Measurements from ENCODE around the gene PANX3.

The PANX3 gene

GRCh38 chr11:124657904-124658303, 46.7 kb downstream of the PANX3 start:
- peak; percentile 43 for DNase-seq

GRCh38 chr11:124658501-124658900, 47.3 kb downstream of the PANX3 start:
- no peak for DNase-seq

- DNase-seq, result no peak
Observed at GRCh38 chr11:124658986-124659385, 47.8 kb downstream of the PANX3 start.

DNA sequence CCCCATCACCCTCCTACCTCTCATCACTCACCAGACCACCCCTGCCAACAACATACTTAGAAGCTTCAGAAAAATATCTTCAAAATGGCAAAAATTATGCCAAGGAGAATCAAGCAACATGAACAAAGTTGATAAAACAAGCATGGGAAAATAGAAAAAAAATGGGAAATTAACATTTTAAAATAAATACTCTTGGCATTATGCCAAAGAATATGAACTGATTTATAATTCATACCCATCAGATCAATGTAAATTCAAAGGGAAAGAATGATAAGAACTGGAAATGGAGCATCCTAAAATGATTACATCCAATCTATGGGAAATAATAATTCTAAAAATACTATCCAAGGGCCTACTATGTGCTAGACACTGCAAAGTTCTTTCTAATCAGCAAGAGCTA, 50.3 kb downstream of the PANX3 start:
- no peak for DNase-seq

- DNase-seq, result no peak
Observed at GRCh38 chr11:124662106-124662505, 50.9 kb downstream of the PANX3 start.

DNA sequence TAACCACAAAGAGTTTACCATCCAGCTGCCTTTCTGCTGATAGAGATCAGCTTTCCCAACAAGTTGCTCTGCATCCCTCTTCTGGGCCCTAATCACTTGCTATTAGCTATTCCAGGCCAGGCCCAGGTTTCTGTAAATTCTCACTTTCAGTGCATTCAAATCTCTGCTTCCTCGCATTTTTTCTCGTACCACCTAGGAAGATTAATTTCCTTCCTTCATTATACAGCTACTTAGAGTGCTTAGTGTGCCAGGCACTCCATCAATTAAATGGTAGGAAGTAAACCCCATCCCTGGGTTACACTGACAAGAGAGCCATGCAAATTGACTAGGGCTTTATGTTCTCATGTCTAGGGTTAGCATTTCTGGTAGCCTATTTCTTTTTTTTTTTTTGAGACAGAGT, 52.6 kb downstream of the PANX3 start:
- no peak for DNase-seq

GRCh38 chr11:124667601-124668000, 56.4 kb downstream of the PANX3 start:
- no peak for DNase-seq

DNA sequence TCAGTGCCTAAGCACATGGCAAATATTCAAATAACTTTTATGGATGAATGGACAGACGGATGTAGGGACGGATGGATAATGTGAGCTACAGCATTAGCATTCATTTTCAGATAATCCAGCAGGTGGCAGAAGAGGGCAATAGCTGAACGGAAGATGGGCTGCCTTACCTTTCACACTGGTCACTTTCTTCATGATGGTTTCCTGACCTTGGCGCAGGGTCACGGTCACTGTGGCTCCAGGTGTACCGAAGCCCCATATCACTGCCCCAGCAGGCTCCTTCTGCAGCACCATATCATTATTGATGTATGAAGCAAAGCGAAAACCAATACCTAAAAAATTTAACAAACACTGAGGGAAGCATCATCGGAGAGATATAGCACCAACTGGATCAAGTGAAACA, 58.0 kb downstream of the PANX3 start:
- DNase-seq, result peak; percentile 22
